ENCODE data around the gene MYH7B.
A peak's percentile ranks its signal among the peaks of the same experiment; 100 is the strongest.

MYH7B gene

GRCh38 chr20:34923414-34923813, 32.3 kb upstream of the MYH7B start:
- Histone ChIP-seq H3K36me3 (ENCODE audit: control insufficient read depth in 5 of 5, insufficient read depth in 5 of 5, low read length in 5 of 5) (peaks cover 16 to 89% (median 84%) of the 10 kb centered on the region in 5 donors), H3K27me3 (ENCODE audit: control insufficient read depth in 5 of 5, insufficient read depth in 4 of 5, low read length in 5 of 5) (no peaks in the 10 kb centered on the region), H3K27ac (ENCODE audit: low read depth, low read length) (peak overlapping the region; percentile 85), H3K4me1 (ENCODE audit: control insufficient read depth in 5 of 5, insufficient read depth in 5 of 5, low read length in 5 of 5) (peaks cover 0 to 50% (median 24%) of the 10 kb centered on the region in 5 donors), H3K9me3 (ENCODE audit: control insufficient read depth in 5 of 5, low read length in 5 of 5) (no peaks in the 10 kb centered on the region), H3K4me3 (ENCODE audit: low read depth in 1 of 5, low read length in 5 of 5) (no peak overlapping the region), H3K9ac (ENCODE audit: low read length in 5 of 5) (peak overlapping the region in 1 of 5 donors; percentile 30)

- H3K4me3 ChIP-seq (ENCODE audit: low read depth in 1 of 5, low read length in 5 of 5): no peak overlapping the region
- no peaks in the 10 kb centered on the region for H3K9me3 ChIP-seq (ENCODE audit: control insufficient read depth in 5 of 5, low read length in 5 of 5)
- peaks cover 16 to 89% (median 82%) of the 10 kb centered on the region in 5 donors for H3K36me3 ChIP-seq (ENCODE audit: control insufficient read depth in 5 of 5, insufficient read depth in 5 of 5, low read length in 5 of 5)
- H3K9ac ChIP-seq (ENCODE audit: low read length in 5 of 5): no peak overlapping the region
- H3K27ac ChIP-seq (ENCODE audit: low read depth, low read length): peak overlapping the region; percentile 32
- H3K4me1 ChIP-seq (ENCODE audit: control insufficient read depth in 5 of 5, insufficient read depth in 5 of 5, low read length in 5 of 5): peaks cover 0 to 50% (median 24%) of the 10 kb centered on the region in 5 donors
- no peaks in the 10 kb centered on the region for H3K27me3 ChIP-seq (ENCODE audit: control insufficient read depth in 5 of 5, insufficient read depth in 4 of 5, low read length in 5 of 5)
Measured at GRCh38 chr20:34925341-34925740, 30.3 kb upstream of the MYH7B start.

GRCh38 chr20:34925981-34926380, 29.7 kb upstream of the MYH7B start:
- peaks cover 16 to 89% (median 81%) of the 10 kb centered on the region in 5 donors for H3K36me3 ChIP-seq (ENCODE audit: control insufficient read depth in 5 of 5, insufficient read depth in 5 of 5, low read length in 5 of 5)
- H3K4me3 ChIP-seq (ENCODE audit: low read depth in 1 of 5, low read length in 5 of 5): no peak overlapping the region
- no peaks in the 10 kb centered on the region for H3K27me3 ChIP-seq (ENCODE audit: control insufficient read depth in 5 of 5, insufficient read depth in 4 of 5, low read length in 5 of 5)
- H3K9me3 ChIP-seq (ENCODE audit: control insufficient read depth in 5 of 5, low read length in 5 of 5): no peaks in the 10 kb centered on the region
- peaks cover 0 to 46% (median 24%) of the 10 kb centered on the region in 5 donors for H3K4me1 ChIP-seq (ENCODE audit: control insufficient read depth in 5 of 5, insufficient read depth in 5 of 5, low read length in 5 of 5)
- no peak overlapping the region for H3K9ac ChIP-seq (ENCODE audit: low read length in 5 of 5)
- peak overlapping the region; percentile 32 for H3K27ac ChIP-seq (ENCODE audit: low read depth, low read length)

GRCh38 chr20:34926581-34926980, 29.1 kb upstream of the MYH7B start:
- Histone ChIP-seq H3K4me3 (ENCODE audit: low read depth in 1 of 5, low read length in 5 of 5) (no peak overlapping the region), H3K27ac (ENCODE audit: low read depth, low read length) (peak overlapping the region; percentile 32), H3K9me3 (ENCODE audit: control insufficient read depth in 5 of 5, low read length in 5 of 5) (no peaks in the 10 kb centered on the region), H3K36me3 (ENCODE audit: control insufficient read depth in 5 of 5, insufficient read depth in 5 of 5, low read length in 5 of 5) (peaks cover 16 to 89% (median 81%) of the 10 kb centered on the region in 5 donors), H3K4me1 (ENCODE audit: control insufficient read depth in 5 of 5, insufficient read depth in 5 of 5, low read length in 5 of 5) (peaks cover 0 to 44% (median 20%) of the 10 kb centered on the region in 5 donors), H3K9ac (ENCODE audit: low read length in 5 of 5) (no peak overlapping the region), H3K27me3 (ENCODE audit: control insufficient read depth in 5 of 5, insufficient read depth in 4 of 5, low read length in 5 of 5) (no peaks in the 10 kb centered on the region)

- Histone ChIP-seq H3K27ac (ENCODE audit: low read depth, low read length) (peak overlapping the region; percentile 73), H3K4me1 (ENCODE audit: control insufficient read depth in 5 of 5, insufficient read depth in 5 of 5, low read length in 5 of 5) (peaks cover 0 to 37% (median 14%) of the 10 kb centered on the region in 5 donors), H3K9me3 (ENCODE audit: control insufficient read depth in 5 of 5, low read length in 5 of 5) (no peaks in the 10 kb centered on the region), H3K27me3 (ENCODE audit: control insufficient read depth in 5 of 5, insufficient read depth in 4 of 5, low read length in 5 of 5) (no peaks in the 10 kb centered on the region), H3K36me3 (ENCODE audit: control insufficient read depth in 5 of 5, insufficient read depth in 5 of 5, low read length in 5 of 5) (peaks cover 16 to 89% (median 80%) of the 10 kb centered on the region in 5 donors), H3K9ac (ENCODE audit: low read length in 5 of 5) (peak overlapping the region in 2 of 5 donors; percentile 27 to 63), H3K4me3 (ENCODE audit: low read depth in 1 of 5, low read length in 5 of 5) (no peak overlapping the region)
Measured at GRCh38 chr20:34927736-34928135, 27.9 kb upstream of the MYH7B start.

GRCh38 chr20:34928411-34928810, 27.3 kb upstream of the MYH7B start:
- Histone ChIP-seq H3K36me3 (ENCODE audit: control insufficient read depth in 5 of 5, insufficient read depth in 5 of 5, low read length in 5 of 5) (peaks cover 16 to 87% (median 76%) of the 10 kb centered on the region in 5 donors), H3K27me3 (ENCODE audit: control insufficient read depth in 5 of 5, insufficient read depth in 4 of 5, low read length in 5 of 5) (no peaks in the 10 kb centered on the region), H3K9ac (ENCODE audit: low read length in 5 of 5) (peak overlapping the region in 1 of 5 donors; percentile 13), H3K9me3 (ENCODE audit: control insufficient read depth in 5 of 5, low read length in 5 of 5) (no peaks in the 10 kb centered on the region), H3K4me1 (ENCODE audit: control insufficient read depth in 5 of 5, insufficient read depth in 5 of 5, low read length in 5 of 5) (peaks cover 0 to 31% (median 8%) of the 10 kb centered on the region in 5 donors), H3K27ac (ENCODE audit: low read depth, low read length) (peak overlapping the region; percentile 73), H3K4me3 (ENCODE audit: low read depth in 1 of 5, low read length in 5 of 5) (no peak overlapping the region)

- Histone ChIP-seq H3K27me3 (ENCODE audit: control insufficient read depth in 5 of 5, insufficient read depth in 4 of 5, low read length in 5 of 5) (no peaks in the 10 kb centered on the region), H3K9ac (ENCODE audit: low read length in 5 of 5) (no peak overlapping the region), H3K36me3 (ENCODE audit: control insufficient read depth in 5 of 5, insufficient read depth in 5 of 5, low read length in 5 of 5) (peaks cover 5 to 73% (median 57%) of the 10 kb centered on the region in 5 donors), H3K4me3 (ENCODE audit: low read depth in 1 of 5, low read length in 5 of 5) (no peak overlapping the region), H3K4me1 (ENCODE audit: control insufficient read depth in 5 of 5, insufficient read depth in 5 of 5, low read length in 5 of 5) (peaks cover 0 to 20% (median 8%) of the 10 kb centered on the region in 5 donors), H3K9me3 (ENCODE audit: control insufficient read depth in 5 of 5, low read length in 5 of 5) (no peaks in the 10 kb centered on the region), H3K27ac (ENCODE audit: low read depth, low read length) (no peak overlapping the region)
Measured at GRCh38 chr20:34931771-34932170, 23.9 kb upstream of the MYH7B start.

- Histone ChIP-seq H3K36me3 (ENCODE audit: control insufficient read depth in 5 of 5, insufficient read depth in 5 of 5, low read length in 5 of 5) (peaks cover 9 to 38% (median 28%) of the 10 kb centered on the region in 5 donors), H3K9me3 (ENCODE audit: control insufficient read depth in 5 of 5, low read length in 5 of 5) (no peaks in the 10 kb centered on the region), H3K9ac (ENCODE audit: low read length in 5 of 5) (no peak overlapping the region), H3K4me1 (ENCODE audit: control insufficient read depth in 5 of 5, insufficient read depth in 5 of 5, low read length in 5 of 5) (peaks cover 0 to 18% (median 9%) of the 10 kb centered on the region in 5 donors), H3K27me3 (ENCODE audit: control insufficient read depth in 5 of 5, insufficient read depth in 4 of 5, low read length in 5 of 5) (no peaks in the 10 kb centered on the region), H3K4me3 (ENCODE audit: low read depth in 1 of 5, low read length in 5 of 5) (no peak overlapping the region), H3K27ac (ENCODE audit: low read depth, low read length) (peak overlapping the region; percentile 27)
Measured at GRCh38 chr20:34938466-34939163, 17.1 kb upstream of the MYH7B start.

- peaks cover 0 to 24% (median 13%) of the 10 kb centered on the region in 5 donors for H3K4me1 ChIP-seq (ENCODE audit: control insufficient read depth in 5 of 5, insufficient read depth in 5 of 5, low read length in 5 of 5)
- H3K27me3 ChIP-seq (ENCODE audit: control insufficient read depth in 5 of 5, insufficient read depth in 4 of 5, low read length in 5 of 5): no peaks in the 10 kb centered on the region
- H3K36me3 ChIP-seq (ENCODE audit: control insufficient read depth in 5 of 5, insufficient read depth in 5 of 5, low read length in 5 of 5): peaks cover 6 to 38% (median 26%) of the 10 kb centered on the region in 5 donors
- no peak overlapping the region for H3K27ac ChIP-seq (ENCODE audit: low read depth, low read length)
- H3K9ac ChIP-seq (ENCODE audit: low read length in 5 of 5): no peak overlapping the region
- no peaks in the 10 kb centered on the region for H3K9me3 ChIP-seq (ENCODE audit: control insufficient read depth in 5 of 5, low read length in 5 of 5)
- H3K4me3 ChIP-seq (ENCODE audit: low read depth in 1 of 5, low read length in 5 of 5): no peak overlapping the region
Measured at GRCh38 chr20:34940081-34940481, 15.6 kb upstream of the MYH7B start.

GRCh38 chr20:34941226-34941625, 14.4 kb upstream of the MYH7B start:
- Histone ChIP-seq H3K4me1 (ENCODE audit: control insufficient read depth in 5 of 5, insufficient read depth in 5 of 5, low read length in 5 of 5) (peaks cover 3 to 34% (median 21%) of the 10 kb centered on the region in 5 donors), H3K36me3 (ENCODE audit: control insufficient read depth in 5 of 5, insufficient read depth in 5 of 5, low read length in 5 of 5) (peaks cover 4 to 40% (median 26%) of the 10 kb centered on the region in 5 donors), H3K4me3 (ENCODE audit: low read depth in 1 of 5, low read length in 5 of 5) (no peak overlapping the region), H3K9me3 (ENCODE audit: control insufficient read depth in 5 of 5, low read length in 5 of 5) (no peaks in the 10 kb centered on the region), H3K27me3 (ENCODE audit: control insufficient read depth in 5 of 5, insufficient read depth in 4 of 5, low read length in 5 of 5) (no peaks in the 10 kb centered on the region), H3K9ac (ENCODE audit: low read length in 5 of 5) (no peak overlapping the region), H3K27ac (ENCODE audit: low read depth, low read length) (no peak overlapping the region)
